CD4-positive, alpha-beta T cell treated with Interleukin-2 at 100 ng/mL for 4 hours (primary cell): ENCODE data around the gene GNA12.
"Not testable (repeated sequence)": the region's sequence is repeated elsewhere in the genome, so short reads cannot be mapped to it uniquely, and the experiment has no call there.

Experiments used
- DNase-seq: peaks from one replicate; pipeline ENCODE4 v3.0.0-alpha.2; 2020; ENCODE audit warnings: low spot score

The GNA12 gene

GRCh38 chr7:2691011-2691707 lies 152.9 kb downstream of the GNA12 start:
- no peak for DNase-seq

GRCh38 chr7:2689951-2690705 lies 154.0 kb downstream of the GNA12 start:
- no peak for DNase-seq

- no peak for DNase-seq
Observed at GRCh38 chr7:2689343-2689847, 154.7 kb downstream of the GNA12 start.

GRCh38 chr7:2688409-2689342 lies 155.4 kb downstream of the GNA12 start:
- no peak for DNase-seq

GRCh38 chr7:2687881-2688318 lies 156.2 kb downstream of the GNA12 start, which contains the start of gene AMZ1:
AMZ1 (plus strand) TSS chr7:2688202; CDS start chr7:2700452, 12,250 bp downstream.
- no peak for DNase-seq

- DNase-seq, result no peak
Observed at GRCh38 chr7:2687338-2687869, 156.7 kb downstream of the GNA12 start.

GRCh38 chr7:2686101-2686500 lies 158.0 kb downstream of the GNA12 start:
- no peak for DNase-seq

GRCh38 chr7:2684501-2684900 lies 159.6 kb downstream of the GNA12 start:
- no peak for DNase-seq

- no peak for DNase-seq
Observed at GRCh38 chr7:2681929-2682799, 161.9 kb downstream of the GNA12 start.

GRCh38 chr7:2680792-2681490 lies 163.2 kb downstream of the GNA12 start:
- peak; percentile 50 for DNase-seq

- no peak for DNase-seq
Observed at GRCh38 chr7:2680256-2680655, 163.9 kb downstream of the GNA12 start.

GRCh38 chr7:2679135-2680127 lies 164.7 kb downstream of the GNA12 start:
- not testable (repeated sequence) for DNase-seq

GRCh38 chr7:2678454-2678853 lies 165.7 kb downstream of the GNA12 start:
- not testable (repeated sequence) for DNase-seq
